Measurements from ENCODE around the gene C1GALT1C1.

DNA sequence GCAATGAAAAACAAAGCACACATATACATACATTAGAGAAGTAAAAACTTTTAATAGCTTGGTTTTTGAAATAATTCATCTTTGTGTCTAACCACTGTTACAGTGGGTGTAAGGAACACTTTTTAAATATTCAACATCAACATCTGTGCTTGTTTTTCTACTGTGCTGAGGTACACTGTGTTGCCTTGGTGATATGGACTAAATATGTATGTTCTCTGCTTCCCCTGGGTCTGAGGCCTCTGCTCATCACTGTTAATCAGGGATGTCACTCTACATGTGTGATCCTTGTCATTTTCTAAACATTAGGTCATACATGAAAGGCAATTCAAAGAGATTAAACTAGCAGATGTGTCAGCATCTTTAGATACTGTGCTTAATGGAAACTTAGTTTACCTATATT, 15.0 kb downstream of the C1GALT1C1 start:
- TF ChIP-seq ZNF274 (IDR thresholded peaks at IDR 0.05; ENCODE audit: low read depth, low read length) (no peak), YY1 (IDR thresholded peaks at IDR 0.05; ENCODE audit: insufficient read depth, insufficient read length) (no peak)

Measured in NT2/D1 (cell line).